DOHH2 (cell line): Measurements from ENCODE around the gene TMEM132D.

Experiments used
- EZH2phosphoT487 ChIP-seq: fragments of 200-600 bp; sonication (generic); IDR thresholded peaks from 2 replicates; pipeline ENCODE4 v1.6.1; 2017; ENCODE audit warnings: borderline replicate concordance, mild to moderate bottlenecking, antibody characterized with exemption, low read length, moderate library complexity, mixed read lengths
- TF ChIP-seq, protein P1 (sequence below): fragments of 200-600 bp; sonication (generic); IDR thresholded peaks from one replicate; pipeline ENCODE4 v1.5.1; 2014; ENCODE audit warnings: antibody characterized with exemption, mild to moderate bottlenecking, low read depth, low read length; ENCODE audit not compliant: poor library complexity, severe bottlenecking

DNA sequence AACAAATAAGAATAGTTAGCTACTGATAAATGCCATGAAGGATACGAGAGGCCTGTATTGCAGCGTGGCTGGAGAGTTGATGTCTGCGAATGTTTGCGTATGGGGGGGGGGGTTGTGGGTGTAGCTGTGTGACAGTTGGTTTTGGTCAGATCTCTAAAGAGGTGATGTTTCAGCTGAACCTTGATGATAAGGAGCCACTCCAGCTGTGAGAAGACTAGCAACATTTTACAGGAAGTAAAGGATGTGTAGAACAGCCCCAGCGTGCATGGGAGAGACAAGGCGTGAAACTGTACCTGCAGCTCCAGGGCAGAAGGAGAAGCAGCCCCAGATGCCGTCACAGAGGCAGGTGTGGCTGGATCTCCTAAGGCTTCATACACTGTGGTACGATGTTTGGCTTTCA is 416.9 kb downstream of the TMEM132D start:
- TF ChIP-seq, protein P1, sequence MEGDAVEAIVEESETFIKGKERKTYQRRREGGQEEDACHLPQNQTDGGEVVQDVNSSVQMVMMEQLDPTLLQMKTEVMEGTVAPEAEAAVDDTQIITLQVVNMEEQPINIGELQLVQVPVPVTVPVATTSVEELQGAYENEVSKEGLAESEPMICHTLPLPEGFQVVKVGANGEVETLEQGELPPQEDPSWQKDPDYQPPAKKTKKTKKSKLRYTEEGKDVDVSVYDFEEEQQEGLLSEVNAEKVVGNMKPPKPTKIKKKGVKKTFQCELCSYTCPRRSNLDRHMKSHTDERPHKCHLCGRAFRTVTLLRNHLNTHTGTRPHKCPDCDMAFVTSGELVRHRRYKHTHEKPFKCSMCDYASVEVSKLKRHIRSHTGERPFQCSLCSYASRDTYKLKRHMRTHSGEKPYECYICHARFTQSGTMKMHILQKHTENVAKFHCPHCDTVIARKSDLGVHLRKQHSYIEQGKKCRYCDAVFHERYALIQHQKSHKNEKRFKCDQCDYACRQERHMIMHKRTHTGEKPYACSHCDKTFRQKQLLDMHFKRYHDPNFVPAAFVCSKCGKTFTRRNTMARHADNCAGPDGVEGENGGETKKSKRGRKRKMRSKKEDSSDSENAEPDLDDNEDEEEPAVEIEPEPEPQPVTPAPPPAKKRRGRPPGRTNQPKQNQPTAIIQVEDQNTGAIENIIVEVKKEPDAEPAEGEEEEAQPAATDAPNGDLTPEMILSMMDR, result no peak
- no peak for TF ChIP-seq EZH2phosphoT487
